Endothelial cell of umbilical vein (primary cell): ENCODE measurements around the gene WDR82. TPM values are rescaled to one million over a fixed set of nuclear protein-coding genes. Genes with fewer than 3 reads are reported as not detected.

Experiments
- BruUV-seq: library from RNA; stranded (reverse); fragments of 400-500 nt; replicated peaks from 2 replicates; lab custom pipeline; 2021; lab: Mats Ljungman, UMichigan
- CTCF ChIA-PET: fragments of 300-600, 350-600 bp; sonication (Branson Sonifier 250); formaldehyde crosslinking; loops from one replicate; lab custom pipeline; 2021; ENCODE audit warnings: antibody characterized with exemption, inconsistent platforms; lab: Charles Lee
- POLR2A ChIA-PET: fragments of 300-600, 350-600 bp; sonication (Branson Sonifier 250); formaldehyde crosslinking; loops from one replicate; lab custom pipeline; 2021; ENCODE audit warnings: antibody characterized with exemption, inconsistent platforms; lab: Charles Lee
- DNase-seq: peaks from one replicate; pipeline ENCODE4 v3.0.0-alpha.2; 2011; ENCODE audit warnings: low read depth, low spot score
- FAIRE-seq: peaks from 2 replicates; lab custom pipeline; 2011; peaks lifted over from hg19 to GRCh38; lab: Jason Lieb, UNC
- H2AFZ ChIP-seq: 2 replicates; pipeline ENCODE4 v1.6.0; 2012; ENCODE audit warnings: low read depth, low read length, control low read depth, inconsistent platforms
- H3K27ac ChIP-seq: 2 replicates; pipeline ENCODE4 v1.5.1; 2011; ENCODE audit warnings: low read depth, mild to moderate bottlenecking, control low read depth, low read length, moderate library complexity; ENCODE audit not compliant: insufficient read depth
- H3K27me3 ChIP-seq, 2 experiments: 2 replicates each; pipeline versions ENCODE4 v1.6.0 to v1.6.1; 2011; ENCODE audit warnings: low read length in 2 of 2, mixed read lengths in 1 of 2; ENCODE audit not compliant: control insufficient read depth in 2 of 2, insufficient read depth in 2 of 2
- H3K36me3 ChIP-seq, 2 experiments: 2 replicates in 1 of 2; 3 replicates in 1 of 2; pipeline ENCODE4 v1.5.1; 2011; ENCODE audit warnings: low read length in 2 of 2, mild to moderate bottlenecking in 1 of 2, moderate library complexity in 1 of 2; ENCODE audit not compliant: control insufficient read depth in 2 of 2, insufficient read depth in 2 of 2; ENCODE audit errors: extremely low read depth in 1 of 2
- H3K4me1 ChIP-seq: 3 replicates; pipeline ENCODE4 v1.5.1; 2011; ENCODE audit warnings: mild to moderate bottlenecking, low read length; ENCODE audit not compliant: control insufficient read depth, insufficient read depth; ENCODE audit errors: extremely low read depth
- H3K4me2 ChIP-seq: 2 replicates; pipeline ENCODE4 v1.6.1; 2011; ENCODE audit warnings: low read length, control low read depth, mixed read lengths; ENCODE audit not compliant: insufficient read depth
- H3K4me3 ChIP-seq, 3 experiments: fragments of 200-600 bp in 1 of 3; sonication (generic), shearing (Covaris generic) in 1 of 3; replicated peaks in 1 of 3; 2 replicates each; pipeline ENCODE4 v1.5.1; 2011 to 2016; ENCODE audit warnings: control low read depth in 3 of 3, low read length in 3 of 3, mild to moderate bottlenecking in 2 of 3, inconsistent platforms in 1 of 3, low read depth in 1 of 3, moderate library complexity in 1 of 3; ENCODE audit not compliant: insufficient read depth in 1 of 3
- H3K79me2 ChIP-seq: 2 replicates; pipeline ENCODE4 v1.6.0; 2012; ENCODE audit warnings: low read length, inconsistent platforms; ENCODE audit not compliant: control insufficient read depth, insufficient read depth
- H3K9ac ChIP-seq: replicated peaks from 2 replicates; pipeline ENCODE3; 2011; ENCODE audit warnings: low read length, control low read depth; ENCODE audit not compliant: insufficient read depth; ENCODE audit errors: extremely low read depth
- H3K9me1 ChIP-seq: replicated peaks from 3 replicates; pipeline ENCODE4 v1.6.0; 2011; ENCODE audit warnings: mild to moderate bottlenecking, low read length; ENCODE audit not compliant: control insufficient read depth, insufficient read depth; ENCODE audit errors: extremely low read depth
- H3K9me3 ChIP-seq: replicated peaks from 2 replicates; pipeline ENCODE4 v1.5.1; 2012; ENCODE audit warnings: low read length, inconsistent platforms; ENCODE audit not compliant: control insufficient read depth, insufficient read depth
- H4K20me1 ChIP-seq: replicated peaks from 2 replicates; pipeline ENCODE3; 2011; ENCODE audit warnings: mild to moderate bottlenecking, low read length; ENCODE audit not compliant: control insufficient read depth, insufficient read depth; ENCODE audit errors: extremely low read depth
- EZH2 ChIP-seq: IDR thresholded peaks from 2 replicates; pipeline ENCODE4 v1.6.1; 2012; ENCODE audit warnings: borderline replicate concordance, low read depth, mild to moderate bottlenecking, moderate library complexity, low read length, inconsistent platforms; ENCODE audit not compliant: severe bottlenecking
- FOS ChIP-seq: IDR thresholded peaks from 2 replicates; pipeline ENCODE4 v1.6.1; 2011; ENCODE audit warnings: mild to moderate bottlenecking, low read length, moderate library complexity, borderline replicate concordance; ENCODE audit not compliant: insufficient read depth
- GATA2 ChIP-seq: IDR thresholded peaks from 2 replicates; pipeline ENCODE4 v1.7.0; 2011; ENCODE audit warnings: low read depth, mild to moderate bottlenecking, moderate library complexity, mixed read lengths, low read length; ENCODE audit not compliant: insufficient read length, insufficient read depth
- JUN ChIP-seq: IDR thresholded peaks from 2 replicates; pipeline ENCODE4 v1.6.1; 2011; ENCODE audit warnings: borderline replicate concordance, low read depth; ENCODE audit not compliant: insufficient read length, insufficient read depth
- MYC ChIP-seq: IDR thresholded peaks from one replicate; pipeline ENCODE4 v1.6.1; 2011; ENCODE audit warnings: mild to moderate bottlenecking, low read depth, low read length
- POLR2A ChIP-seq: IDR thresholded peaks from 2 replicates; pipeline ENCODE4 v1.6.1; 2012; ENCODE audit warnings: low read depth, mild to moderate bottlenecking, control low read depth, low read length
- POLR2AphosphoS5 ChIP-seq: IDR thresholded peaks from 2 replicates; pipeline ENCODE4 v1.6.1; 2012; ENCODE audit warnings: low read depth, mild to moderate bottlenecking, control low read depth, low read length, moderate library complexity; ENCODE audit not compliant: insufficient read depth
- dilution Hi-C: fragments of 300-500 bp; cut with MboI; formaldehyde crosslinking; loops from one replicate; pipeline ENCODE4 v1.15.0; 2019; ENCODE audit warnings: low sequenced_read_pairs; ENCODE audit not compliant: extremely low pct_ligation_motif_present
- intact Hi-C: fragments of 100-400 bp; cut with micrococcal nuclease; formaldehyde crosslinking; loops from one replicate; pipeline ENCODE4 v1.10.0; 2022
- polyA plus RNA-seq, 4 experiments: library from polyadenylated mRNA; depleted of rRNA in 3 of 4; stranded (reverse) in 3 of 4; unstranded in 1 of 4; fragments of >200 nt; gene quantifications; 2 replicates each; pipeline versions ENCODE4 v1.2.1 to v1.2.3, GENCODE V29; 2011 to 2012; ENCODE audit warnings: missing spikeins in 1 of 4
- total RNA-seq: library from RNA; stranded (reverse); gene quantifications from 2 replicates; pipeline ENCODE4 v1.2.3, GENCODE V29; 2021
- TF ChIP-seq, protein P1 (sequence below), 2 donors: IDR thresholded peaks; 1 replicate in 1 of 2; 2 replicates in 1 of 2; pipeline ENCODE4 v1.5.1; 2011; ENCODE audit warnings: low read length in 2 of 2, mild to moderate bottlenecking in 2 of 2, moderate library complexity in 2 of 2, control low read depth in 1 of 2, inconsistent platforms in 1 of 2, low read depth in 1 of 2; ENCODE audit not compliant: insufficient read depth in 1 of 2; ENCODE audit errors: extremely low read depth in 1 of 2
- TF ChIP-seq, protein P2 (sequence below): IDR thresholded peaks from 2 replicates; pipeline ENCODE4 v1.6.1; 2011; ENCODE audit not compliant: insufficient read depth, insufficient read length

WDR82 gene
- total and polyA plus RNA-seq, 2 donors (not counting 3 experiments of a cell fraction or from before 2014, with no cell fraction given), result 39.9 to 71.3 TPM

DNA sequence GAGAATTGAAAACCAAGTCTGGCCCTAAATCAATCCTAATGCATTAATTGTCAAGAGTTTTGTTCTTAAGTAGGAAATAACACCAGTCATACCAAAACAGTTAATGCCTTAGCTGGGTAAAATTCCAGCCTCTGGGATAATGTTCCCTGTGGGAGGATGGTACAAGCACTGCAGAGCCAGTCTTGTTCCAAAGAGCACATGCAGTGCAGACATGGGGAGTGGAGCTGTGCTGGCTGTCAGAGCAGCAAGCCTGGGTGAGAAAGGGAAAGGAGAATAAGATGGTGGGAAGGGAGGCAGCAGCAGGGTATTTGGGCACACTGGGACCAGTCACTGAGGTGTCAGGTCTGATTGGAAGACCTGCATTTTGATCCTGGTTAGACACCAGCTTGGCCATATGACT, 68.4 kb downstream of the WDR82 start:
- TF ChIP-seq EZH2 (no peak), POLR2A (no peak)
- TF ChIP-seq, protein P1, sequence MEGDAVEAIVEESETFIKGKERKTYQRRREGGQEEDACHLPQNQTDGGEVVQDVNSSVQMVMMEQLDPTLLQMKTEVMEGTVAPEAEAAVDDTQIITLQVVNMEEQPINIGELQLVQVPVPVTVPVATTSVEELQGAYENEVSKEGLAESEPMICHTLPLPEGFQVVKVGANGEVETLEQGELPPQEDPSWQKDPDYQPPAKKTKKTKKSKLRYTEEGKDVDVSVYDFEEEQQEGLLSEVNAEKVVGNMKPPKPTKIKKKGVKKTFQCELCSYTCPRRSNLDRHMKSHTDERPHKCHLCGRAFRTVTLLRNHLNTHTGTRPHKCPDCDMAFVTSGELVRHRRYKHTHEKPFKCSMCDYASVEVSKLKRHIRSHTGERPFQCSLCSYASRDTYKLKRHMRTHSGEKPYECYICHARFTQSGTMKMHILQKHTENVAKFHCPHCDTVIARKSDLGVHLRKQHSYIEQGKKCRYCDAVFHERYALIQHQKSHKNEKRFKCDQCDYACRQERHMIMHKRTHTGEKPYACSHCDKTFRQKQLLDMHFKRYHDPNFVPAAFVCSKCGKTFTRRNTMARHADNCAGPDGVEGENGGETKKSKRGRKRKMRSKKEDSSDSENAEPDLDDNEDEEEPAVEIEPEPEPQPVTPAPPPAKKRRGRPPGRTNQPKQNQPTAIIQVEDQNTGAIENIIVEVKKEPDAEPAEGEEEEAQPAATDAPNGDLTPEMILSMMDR (IDR thresholded peaks at IDR 0.05; ENCODE audit: extremely low read depth in 1 of 2, insufficient read depth in 1 of 2, low read depth in 1 of 2, low read length in 2 of 2), result no peak
- peaks cover 40 to 59% of the 10 kb centered on the region in 2 experiments for H3K36me3 ChIP-seq
- BruUV-seq, result no TSS peak

DNA sequence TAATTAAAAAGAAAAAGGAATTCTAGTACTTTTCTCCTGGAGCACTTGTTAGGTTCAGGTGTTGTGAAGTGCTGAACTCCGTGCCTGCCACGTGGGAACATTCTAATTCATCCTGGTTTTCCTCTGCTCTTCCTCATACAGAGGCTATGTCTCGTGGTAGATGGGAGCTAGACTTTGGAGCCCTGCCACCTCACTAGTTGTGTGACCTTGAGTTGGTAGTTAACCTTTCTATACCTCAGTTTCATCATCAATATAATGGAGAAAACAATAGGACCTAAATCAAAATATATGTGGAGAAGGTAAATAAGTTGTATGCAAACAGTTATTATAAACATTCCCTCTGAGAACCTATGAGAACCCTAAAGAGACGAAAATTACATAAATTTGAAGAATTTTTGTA, 69.9 kb downstream of the WDR82 start:
- Histone ChIP-seq H3K4me2 (no peak overlapping the region), H3K9me1 (no peaks in the 10 kb centered on the region), H3K27me3 (no peaks in the 10 kb centered on the region), H3K4me1 (no peaks in the 10 kb centered on the region), H3K79me2 (no peaks in the 10 kb centered on the region), H3K36me3 (peaks cover 45 to 59% of the 10 kb centered on the region in 2 experiments), H3K4me3 (no peak overlapping the region), H2AFZ (no peak overlapping the region), H3K9me3 (no peaks in the 10 kb centered on the region), H4K20me1 (no peaks in the 10 kb centered on the region), H3K9ac (no peak overlapping the region), H3K27ac (no peak overlapping the region)
- FAIRE-seq, result no peak
- POLR2A ChIA-PET, result no interaction called here
- intact Hi-C loops, result no loop called here
- CTCF ChIA-PET, result interaction anchor here (0.8 to 2.1 kb wide), 2 partner anchors 12 to 131 kb away, joined by 3 to 7 read pairs; no protein-coding TSS in a partner anchor
- BruUV-seq, result no TSS peak
- no peak for TF ChIP-seq POLR2AphosphoS5
- no peak for TF ChIP-seq EZH2
- TF ChIP-seq GATA2, result no peak
- TF ChIP-seq, protein P1 (IDR thresholded peaks at IDR 0.05; ENCODE audit: extremely low read depth in 1 of 2, insufficient read depth in 1 of 2, low read depth in 1 of 2, low read length in 2 of 2), result no peak
- no peak for TF ChIP-seq POLR2A
- no peak for TF ChIP-seq JUN
- no peak for TF ChIP-seq FOS
- TF ChIP-seq MYC, result no peak
- TF ChIP-seq, protein P2, sequence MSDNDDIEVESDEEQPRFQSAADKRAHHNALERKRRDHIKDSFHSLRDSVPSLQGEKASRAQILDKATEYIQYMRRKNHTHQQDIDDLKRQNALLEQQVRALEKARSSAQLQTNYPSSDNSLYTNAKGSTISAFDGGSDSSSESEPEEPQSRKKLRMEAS, result no peak
- DNase-seq, result no peak
- dilution Hi-C loops, result no loop called here

More for the DNA sequence above, 68.4 kb downstream of the WDR82 start:
- Histone ChIP-seq H4K20me1 (no peaks in the 10 kb centered on the region), H3K9me1 (no peaks in the 10 kb centered on the region), H3K4me1 (no peaks in the 10 kb centered on the region), H3K27ac (no peak overlapping the region), H3K9ac (no peak overlapping the region), H3K79me2 (no peaks in the 10 kb centered on the region), H2AFZ (no peak overlapping the region), H3K27me3 (no peaks in the 10 kb centered on the region), H3K9me3 (no peaks in the 10 kb centered on the region), H3K4me2 (no peak overlapping the region), H3K4me3 (no peak overlapping the region)
- dilution Hi-C loops (no loop called here), intact Hi-C loops (no loop called here)
- ChIA-PET CTCF (interaction anchor here (1.5 kb wide), 1 partner anchor 9 kb away, joined by 4 read pairs; no protein-coding TSS in a partner anchor), POLR2A (no interaction called here)
- FAIRE-seq (no peak), DNase-seq (no peak)
